B cell (primary cell): Measurements from ENCODE around the gene CD79B. TPM values are rescaled to one million over a fixed set of nuclear protein-coding genes. Genes with fewer than 3 reads are reported as not detected.

ENCODE experiments used
- ATAC-seq: fragments of 200-7000 bp; cut with Tn5 transposase; one replicate; pipeline ENCODE4 v1.10.0; 2021; ENCODE audit warnings: low read depth, mild to moderate bottlenecking, moderate number of reproducible peaks, moderate library complexity
- CTCF ChIA-PET: fragments of 350-600 bp; sonication (Branson Sonifier 250); formaldehyde crosslinking; loops from one replicate; lab custom pipeline; 2021; ENCODE audit warnings: antibody characterized with exemption, inconsistent platforms; lab: Charles Lee
- POLR2A ChIA-PET: fragments of 350-600 bp; sonication (Branson Sonifier 250); formaldehyde crosslinking; loops from one replicate; lab custom pipeline; 2021; ENCODE audit warnings: antibody characterized with exemption; lab: Charles Lee
- DNase-seq: peaks from one replicate; pipeline ENCODE4 v3.0.0; 2013
- H2AFZ ChIP-seq: 2 replicates; pipeline ENCODE4 v1.6.1; 2012; ENCODE audit warnings: mild to moderate bottlenecking, low read depth, low read length; ENCODE audit not compliant: insufficient read depth, poor library complexity, severe bottlenecking
- H3K27ac ChIP-seq, 2 donors: 1 replicate in 1 of 2; 2 replicates in 1 of 2; pipeline ENCODE4 v1.5.1; 2012 to 2013; ENCODE audit warnings: low read length in 2 of 2, mild to moderate bottlenecking in 2 of 2, moderate library complexity in 1 of 2
- H3K27me3 ChIP-seq, 4 experiments: fragments of 200-600 bp in 1 of 4; sonication (generic) in 1 of 4; replicated peaks in 1 of 4; 1 replicate in 2 of 4; 2 replicates in 2 of 4; pipeline versions ENCODE4 v1.6.1 to v1.7.0; 2013 to 2016; ENCODE audit warnings: low read length in 3 of 4, mild to moderate bottlenecking in 2 of 4, mixed read lengths in 1 of 4, moderate library complexity in 1 of 4; ENCODE audit not compliant: insufficient read depth in 4 of 4, control insufficient read depth in 3 of 4; ENCODE audit errors: control extremely low read depth in 1 of 4
- H3K36me3 ChIP-seq, 2 experiments: replicated peaks in 1 of 2; 1 replicate in 1 of 2; 2 replicates in 1 of 2; pipeline versions ENCODE4 v1.6.1 to v1.7.1; 2013; ENCODE audit warnings: low read length in 1 of 2; ENCODE audit not compliant: insufficient read depth in 2 of 2, control insufficient read depth in 1 of 2; ENCODE audit errors: control extremely low read depth in 1 of 2, extremely low read depth in 1 of 2
- H3K4me1 ChIP-seq, 2 donors: fragments of 200-600 bp in 1 of 2; sonication (generic) in 1 of 2; 1 replicate in 1 of 2; 2 replicates in 1 of 2; pipeline versions ENCODE4 v1.5.1 to v1.6.1; 2013 to 2017; ENCODE audit warnings: low read length in 2 of 2; ENCODE audit not compliant: control insufficient read depth in 2 of 2, insufficient read depth in 2 of 2
- H3K4me2 ChIP-seq: replicated peaks from 2 replicates; pipeline ENCODE3; 2012; ENCODE audit warnings: mild to moderate bottlenecking, low read depth, low read length; ENCODE audit not compliant: poor library complexity, severe bottlenecking
- H3K4me3 ChIP-seq, 5 experiments: fragments of 200-600 bp in 1 of 5; sonication (generic) in 1 of 5; 1 replicate in 3 of 5; 2 replicates in 2 of 5; pipeline versions ENCODE4 v1.5.1 to v1.7.0; 2011 to 2016; ENCODE audit warnings: low read length in 4 of 5, mild to moderate bottlenecking in 4 of 5, low read depth in 2 of 5, control low read depth in 1 of 5, moderate library complexity in 1 of 5; ENCODE audit not compliant: insufficient read depth in 1 of 5; ENCODE audit errors: control extremely low read depth in 1 of 5, extremely low read depth in 1 of 5
- H3K79me2 ChIP-seq: fragments of 200-600 bp; sonication (generic); one replicate; pipeline ENCODE4 v1.6.0; 2016; ENCODE audit warnings: low read length; ENCODE audit not compliant: control insufficient read depth, insufficient read depth
- H3K9ac ChIP-seq: fragments of 200-600 bp; sonication (generic); 2 replicates; pipeline ENCODE4 v1.6.1; 2017; ENCODE audit warnings: mild to moderate bottlenecking, low read length, moderate library complexity
- H3K9me3 ChIP-seq, 3 donors: one replicate each; pipeline versions ENCODE4 v1.6.1 to v1.7.1; 2013; ENCODE audit warnings: low read length in 2 of 3; ENCODE audit not compliant: control insufficient read depth in 2 of 3, insufficient read depth in 1 of 3; ENCODE audit errors: control extremely low read depth in 1 of 3
- H4K20me1 ChIP-seq: 2 replicates; pipeline ENCODE4 v1.6.0; 2012; ENCODE audit warnings: mild to moderate bottlenecking, low read length; ENCODE audit not compliant: insufficient read depth, control insufficient read depth, poor library complexity, severe bottlenecking
- H3K27ac Mint-ChIP-seq: one replicate; pipeline ENCODE4 v1.8.0; 2021; ENCODE audit warnings: mixed read lengths
- H3K27me3 Mint-ChIP-seq: one replicate; pipeline ENCODE4 v1.8.0; 2021; ENCODE audit warnings: mixed read lengths
- H3K4me1 Mint-ChIP-seq: one replicate; pipeline ENCODE4 v1.8.0; 2021; ENCODE audit warnings: mixed read lengths
- H3K4me3 Mint-ChIP-seq: one replicate; pipeline ENCODE4 v1.8.0; 2021; ENCODE audit warnings: mixed read lengths
- H3K9me3 Mint-ChIP-seq: one replicate; pipeline ENCODE4 v1.8.0; 2022; ENCODE audit warnings: mixed read lengths; ENCODE audit not compliant: insufficient read depth
- CTCF ChIP-seq: fragments of 200-600 bp; IDR thresholded peaks from one replicate; pipeline ENCODE4 v1.8.0; 2022; ENCODE audit warnings: antibody characterized with exemption, mild to moderate bottlenecking
- EZH2 ChIP-seq: IDR thresholded peaks from 2 replicates; pipeline ENCODE4 v1.6.1; 2012; ENCODE audit warnings: borderline replicate concordance, low read depth, mild to moderate bottlenecking, moderate library complexity, low read length; ENCODE audit not compliant: insufficient read depth, poor library complexity, severe bottlenecking
- WGBS: methylation state at CpG from one replicate; pipeline ENCODE4 v1.1.5; 2013; ENCODE audit warnings: missing lambda C conversion rate; ENCODE audit not compliant: insufficient coverage; 5-methylcytosine and 5-hydroxymethylcytosine counted together
- intact Hi-C: fragments of 100-400 bp; cut with micrococcal nuclease; formaldehyde crosslinking; loops from one replicate; pipeline ENCODE4 v1.10.0; 2022
- polyA plus RNA-seq: library from polyadenylated mRNA; depleted of rRNA; stranded (reverse); fragments of >200 nt; gene quantifications from 2 replicates; pipeline ENCODE4 v1.2.3, GENCODE V29; 2012
- total RNA-seq, 2 donors: library from RNA; stranded (reverse); fragments of 120-200 nt in 1 of 2; gene quantifications; 1 replicate in 1 of 2; 2 replicates in 1 of 2; pipeline versions ENCODE4 v1.2.3 to v1.2.4, GENCODE V29; 2013 to 2022

CD79B gene
- total and polyA plus RNA-seq, 2 donors (not counting 1 experiment from before 2014, with no cell fraction given) = 891 to 1,100 TPM

- H3K9ac ChIP-seq = no peak within 1 kb of the TSS
- CTCF ChIA-PET = no interaction called here
- no peaks in the 10 kb centered on the region for H3K79me2 ChIP-seq
- POLR2A ChIA-PET = no interaction called here
- ATAC-seq (no peak), DNase-seq (no peak)
- H2AFZ ChIP-seq = no peak within 1 kb of the TSS
- H4K20me1 ChIP-seq = no peaks in the 10 kb centered on the region
- H3K4me3 ChIP-seq = no peak within 1 kb of the TSS
- TF ChIP-seq EZH2 (no peak), CTCF (no peak)
- no peaks in the 10 kb centered on the region for H3K9me3 ChIP-seq
- H3K4me1 ChIP-seq = no peaks in the 10 kb centered on the region
- intact Hi-C loops = no loop called here
- peaks cover 13% of the 10 kb centered on the region for H3K27me3 Mint-ChIP-seq
- H3K27me3 ChIP-seq = peaks cover 0 to 10% (median 5%) of the 10 kb centered on the region in 4 experiments
- no peaks in the 10 kb centered on the region for H3K36me3 ChIP-seq
- 93% methylated on average over 12 of the region's 14 CpGs for WGBS
- no peaks in the 10 kb centered on the region for H3K9me3 Mint-ChIP-seq
- H3K4me2 ChIP-seq = no peak within 1 kb of the TSS
- no peak within 1 kb of the TSS for H3K27ac ChIP-seq
- H3K4me1 Mint-ChIP-seq = no peaks in the 10 kb centered on the region
- H3K4me3 Mint-ChIP-seq = no peak within 1 kb of the TSS
- no peak within 1 kb of the TSS for H3K27ac Mint-ChIP-seq
Observed at GRCh38 chr17:63972796-63973195, 40.7 kb upstream of the CD79B start, which contains the start of gene SCN4A. Gene SCN4A, minus strand, starts transcription at chr17:63972918. Its CDS starts 77 bp downstream, at chr17:63972841.

DNA sequence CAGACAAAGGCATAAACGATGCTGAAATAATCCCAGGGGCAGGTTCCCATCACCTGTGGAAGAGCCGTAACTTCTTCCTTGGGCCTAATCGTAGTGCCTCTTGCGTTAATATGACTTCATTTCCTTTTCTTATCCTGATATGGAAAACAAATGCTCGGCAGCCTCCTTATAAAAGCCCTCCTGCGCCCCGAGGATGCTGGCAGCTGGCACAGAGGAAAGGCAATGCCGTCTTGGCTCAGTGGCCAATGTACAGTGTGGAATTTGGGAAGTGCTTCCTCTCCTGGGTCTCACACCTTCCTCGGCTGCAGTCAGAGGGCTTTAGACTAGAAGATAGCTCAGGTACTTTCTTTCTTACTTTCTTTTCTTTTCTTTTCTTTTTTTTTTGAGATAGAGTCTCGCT lies 37.1 kb upstream of the CD79B start:
- 86% methylated on average over 6 of the region's 10 CpGs for WGBS
- POLR2A ChIA-PET = no interaction called here
- no peak overlapping the region for H3K27ac Mint-ChIP-seq

More for the DNA sequence above, 37.1 kb upstream of the CD79B start:
- Mint-ChIP-seq H3K4me3 (no peak overlapping the region), H3K4me1 (peaks cover 5% of the 10 kb centered on the region), H3K27me3 (peaks cover 5% of the 10 kb centered on the region), H3K9me3 (no peaks in the 10 kb centered on the region)
- no peak overlapping the region for H2AFZ ChIP-seq
- H3K36me3 ChIP-seq = no peaks in the 10 kb centered on the region
- peaks cover 5 to 10% of the 10 kb centered on the region in 2 donors for H3K4me1 ChIP-seq
- TF ChIP-seq EZH2 (no peak), CTCF (no peak)
- no peaks in the 10 kb centered on the region for H4K20me1 ChIP-seq
- H3K27me3 ChIP-seq = peaks cover 0 to 2% (median 0%) of the 10 kb centered on the region in 4 experiments
- no peak overlapping the region for H3K9ac ChIP-seq
- no peak overlapping the region for H3K4me2 ChIP-seq
- H3K27ac ChIP-seq = no peak overlapping the region
- H3K79me2 ChIP-seq = no peaks in the 10 kb centered on the region
- ATAC-seq (no peak), DNase-seq (no peak)
- CTCF ChIA-PET = interaction anchor here (1.0 to 1.7 kb wide), 6 partner anchors 11 to 59 kb away, joined by 3 to 6 read pairs (median 4); no protein-coding TSS in a partner anchor
- H3K4me3 ChIP-seq = no peak overlapping the region
- H3K9me3 ChIP-seq = no peaks in the 10 kb centered on the region
- intact Hi-C loops = no loop called here
